ENCODE data around the gene CDKN2A.

The CDKN2A gene

GRCh38 chr9:21941337-21941995, 52.7 kb downstream of the CDKN2A start:
- no peak for DNase-seq (ENCODE audit: low read depth in 2 of 2)

GRCh38 chr9:21936161-21936560, 58.0 kb downstream of the CDKN2A start:
- DNase-seq (ENCODE audit: low read depth in 2 of 2): no peak

- no peak for DNase-seq (ENCODE audit: low read depth in 2 of 2)
These were observed 58.6 kb downstream of the CDKN2A start for GRCh38 chr9:21935631-21936030.

- no peak for DNase-seq (ENCODE audit: low read depth in 2 of 2)
These were observed 60.3 kb downstream of the CDKN2A start for GRCh38 chr9:21933865-21934264.

GRCh38 chr9:21933281-21933680, 60.9 kb downstream of the CDKN2A start:
- DNase-seq (ENCODE audit: low read depth in 2 of 2): no peak

- no peak for DNase-seq (ENCODE audit: low read depth in 2 of 2)
These were observed 62.8 kb downstream of the CDKN2A start for GRCh38 chr9:21931428-21931827.

- no peak for DNase-seq (ENCODE audit: low read depth in 2 of 2)
These were observed 66.4 kb downstream of the CDKN2A start for GRCh38 chr9:21927752-21928151.

GRCh38 chr9:21923694-21924093, 70.5 kb downstream of the CDKN2A start:
- no peak for DNase-seq (ENCODE audit: low read depth in 2 of 2)

- DNase-seq (ENCODE audit: low read depth in 2 of 2): no peak
These were observed 74.5 kb downstream of the CDKN2A start for GRCh38 chr9:21919377-21920362.
